GM19193 (cell line): ENCODE measurements around the gene DCLK1.

Experiments
- POLR2A ChIP-seq: IDR thresholded peaks from 4 replicates; pipeline ENCODE4 v1.6.1; 2011; ENCODE audit not compliant: insufficient read depth, insufficient read length; ENCODE audit errors: extremely low read depth

The DCLK1 gene

DNA sequence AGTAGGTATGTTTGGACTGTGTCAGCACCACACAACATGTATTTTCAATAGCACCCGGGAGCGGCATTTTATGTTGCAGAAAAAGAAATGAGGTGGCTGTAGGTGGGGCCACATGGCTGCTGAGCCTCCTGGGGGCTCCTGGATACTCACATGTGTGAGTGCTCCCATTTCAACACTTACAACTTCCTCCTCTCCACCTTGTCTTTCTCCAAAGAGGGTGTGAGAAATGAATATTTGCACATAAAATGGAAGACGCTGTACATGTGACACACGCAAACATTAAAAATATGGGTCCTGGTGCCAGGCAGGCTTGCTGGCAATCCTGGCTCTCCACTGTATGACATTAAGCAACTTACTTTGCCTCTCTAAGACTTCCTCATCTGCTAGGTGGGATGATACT is 222.1 kb downstream of the DCLK1 start:
- TF ChIP-seq POLR2A, result no peak

DNA sequence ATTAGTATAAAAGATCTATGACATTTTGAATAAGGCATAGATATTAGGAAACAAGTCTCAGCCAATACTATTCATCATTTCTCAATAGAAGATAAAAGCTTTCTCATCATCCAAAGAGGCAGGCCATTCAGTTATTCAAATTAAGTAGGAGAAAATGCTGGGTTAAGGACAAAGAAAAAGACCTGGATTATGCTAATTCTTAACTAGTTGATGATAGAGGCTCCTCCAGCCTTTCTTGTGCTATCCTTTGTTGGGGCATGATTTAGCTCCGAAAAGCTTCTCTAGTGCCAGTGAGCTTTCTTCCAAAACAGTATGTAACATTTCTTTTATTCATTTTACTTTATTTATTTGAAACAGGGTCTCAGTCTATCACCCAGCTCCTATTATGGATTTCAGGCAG is 223.0 kb downstream of the DCLK1 start:
- TF ChIP-seq POLR2A, result no peak

DNA sequence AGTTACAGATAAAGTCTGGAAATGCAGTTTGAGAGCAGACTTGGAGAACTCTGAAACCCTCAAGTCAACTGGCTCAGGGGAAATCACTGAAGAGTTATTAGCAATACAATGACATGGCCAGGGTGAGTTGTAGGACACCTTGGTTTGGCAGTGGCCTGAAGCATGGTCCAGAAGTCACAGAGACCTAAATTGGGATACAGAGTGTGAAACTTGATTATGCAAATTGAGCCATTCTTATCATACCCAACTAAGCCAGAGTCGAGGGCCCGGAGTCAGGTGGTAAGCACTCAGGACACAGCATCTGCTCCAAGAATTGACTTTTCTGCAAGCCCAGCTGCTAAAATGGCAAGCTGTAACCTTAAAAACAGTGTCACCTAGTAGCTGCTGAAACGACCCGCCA is 224.5 kb downstream of the DCLK1 start:
- no peak for TF ChIP-seq POLR2A

DNA sequence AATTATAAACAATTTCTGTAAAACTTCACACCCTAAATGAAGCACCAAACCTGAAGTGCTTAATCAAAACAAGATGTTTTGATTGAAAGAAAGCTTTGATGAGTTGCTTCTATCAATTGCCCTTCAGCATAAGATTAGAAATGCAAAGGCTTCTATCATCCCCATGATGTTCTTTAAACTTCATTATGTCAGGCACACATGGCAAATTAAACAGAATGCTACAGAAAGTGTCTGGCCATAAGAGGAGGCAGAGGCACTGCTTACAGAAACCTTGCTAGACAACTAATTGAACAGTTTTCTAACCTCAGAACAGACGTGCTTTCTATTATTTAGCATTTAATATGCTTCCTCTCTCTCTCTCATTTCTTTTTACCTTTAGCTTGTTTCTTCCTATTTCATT is 228.1 kb downstream of the DCLK1 start:
- no peak for TF ChIP-seq POLR2A

DNA sequence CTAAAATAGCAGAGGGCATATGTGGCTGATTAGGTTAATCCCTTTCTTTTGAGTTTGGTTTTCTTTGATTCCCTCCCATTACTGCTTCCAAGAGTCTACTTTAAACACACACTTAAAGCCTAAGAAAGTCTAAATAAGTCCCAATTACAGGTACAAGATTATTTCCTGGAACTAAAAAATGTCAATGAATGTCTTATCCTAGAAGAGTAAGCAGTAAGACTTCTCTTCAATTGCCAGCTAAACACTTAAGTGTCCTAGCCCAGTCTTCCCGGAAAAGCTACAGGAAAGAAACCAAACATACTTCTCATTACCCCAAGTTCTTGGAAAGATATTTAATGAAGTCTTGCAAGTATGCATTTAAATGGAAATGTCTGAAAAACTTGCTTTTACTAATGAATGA is 233.1 kb downstream of the DCLK1 start:
- TF ChIP-seq POLR2A, result no peak

DNA sequence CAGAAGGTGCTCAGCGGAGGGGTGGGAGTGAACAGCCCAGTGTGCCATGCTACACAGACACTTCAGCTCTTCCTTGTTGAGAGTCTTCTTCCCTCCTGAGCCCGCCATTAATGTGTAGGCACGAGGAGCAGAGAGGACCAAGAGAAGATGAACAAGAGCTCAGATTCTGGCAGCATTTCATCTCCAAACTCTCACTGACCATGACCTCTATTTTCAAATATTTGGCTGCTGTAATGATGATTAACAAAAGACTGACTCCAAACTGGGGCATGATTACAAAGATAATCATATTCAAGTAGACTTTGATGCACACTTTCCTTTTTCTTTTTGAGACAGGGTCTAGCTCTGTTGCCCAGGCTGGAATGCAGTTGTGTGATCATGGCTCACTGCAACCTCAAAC is 236.5 kb downstream of the DCLK1 start:
- no peak for TF ChIP-seq POLR2A

DNA sequence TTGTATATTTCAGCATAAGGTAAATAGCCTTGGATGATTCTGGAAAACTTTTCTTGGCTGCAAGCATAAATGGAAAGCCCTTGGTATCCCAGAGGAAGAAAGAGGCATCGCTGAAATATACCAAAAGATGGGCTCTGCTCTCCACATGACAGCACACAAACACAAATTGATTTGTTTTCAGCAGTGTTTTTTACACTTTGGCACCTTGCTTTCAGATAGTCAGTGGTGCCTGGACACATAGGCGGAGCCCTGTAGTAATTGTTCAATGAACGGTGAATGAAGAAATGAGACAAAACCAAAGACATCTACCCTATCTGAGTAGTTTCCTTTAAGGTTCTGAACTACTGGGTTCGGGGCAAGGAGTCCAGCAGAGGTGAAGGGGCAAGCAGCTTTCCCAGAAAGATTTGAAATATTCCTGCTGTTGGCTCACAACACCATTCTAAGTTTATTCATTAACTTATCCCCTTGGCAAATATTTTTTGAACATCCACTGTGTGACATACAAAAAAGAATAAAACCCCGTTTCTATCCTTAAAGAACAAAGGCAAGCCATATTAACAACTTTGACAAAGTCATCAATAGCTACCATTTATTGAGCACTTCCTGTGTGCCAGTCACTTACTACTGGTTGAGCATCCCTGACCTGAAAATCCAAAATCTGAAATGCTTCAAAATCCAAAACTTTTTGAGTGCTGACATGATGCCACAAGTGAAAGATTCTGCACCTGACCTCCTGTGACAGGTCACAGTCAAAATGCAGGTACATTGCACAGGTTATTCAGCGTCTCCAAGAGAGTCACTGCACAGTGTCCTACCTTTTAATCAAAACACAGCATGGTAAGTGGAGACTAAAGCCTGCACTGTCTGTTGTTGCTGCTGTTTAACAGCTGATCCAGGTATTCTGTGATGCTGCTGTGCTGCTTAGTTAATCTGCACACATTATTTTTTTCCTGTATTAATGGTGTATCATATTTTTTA is 238.1 kb downstream of the DCLK1 start:
- no peak for TF ChIP-seq POLR2A

DNA sequence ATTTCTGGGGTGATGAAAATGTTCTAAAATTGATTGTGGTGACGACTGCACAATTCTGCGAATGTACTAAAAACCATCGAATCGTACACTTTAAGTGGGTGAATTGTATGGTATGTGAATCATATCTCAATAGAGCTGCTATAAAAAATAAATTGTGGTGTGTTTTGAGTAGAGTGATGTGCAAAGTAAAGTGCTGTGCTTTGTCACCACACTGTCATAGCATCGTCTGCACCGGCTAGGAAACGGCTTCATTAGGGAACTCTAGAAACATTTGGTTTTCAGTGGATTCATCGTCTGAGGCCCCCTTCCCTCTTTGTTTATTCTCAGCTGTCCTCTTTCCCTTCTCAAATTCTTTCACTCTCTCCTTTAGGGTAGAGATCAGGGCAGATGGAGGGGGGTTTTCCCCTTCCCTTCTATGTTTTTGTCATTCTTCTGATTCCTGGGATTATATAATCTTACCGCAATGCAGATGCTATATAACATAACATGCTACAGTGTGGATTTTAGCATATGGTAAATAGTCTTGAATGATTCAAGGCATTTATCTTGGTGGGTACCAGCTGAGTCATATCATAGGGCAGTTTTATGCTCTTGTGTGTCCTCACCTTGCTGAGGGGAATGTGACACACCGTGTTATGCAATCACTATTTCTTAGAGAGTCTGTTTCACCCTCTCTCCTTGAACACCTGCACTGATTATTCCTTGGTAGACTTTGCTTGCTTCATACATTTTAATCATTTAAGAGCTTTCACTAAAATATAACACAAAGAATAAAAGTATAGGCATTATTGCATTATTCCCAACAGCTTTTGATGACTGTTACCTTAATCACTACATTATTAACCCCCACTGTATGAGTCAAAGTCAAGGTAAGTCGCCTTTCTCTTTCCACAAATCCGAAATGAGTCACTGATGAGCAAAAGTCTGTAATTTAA is 239.4 kb downstream of the DCLK1 start:
- no peak for TF ChIP-seq POLR2A

DNA sequence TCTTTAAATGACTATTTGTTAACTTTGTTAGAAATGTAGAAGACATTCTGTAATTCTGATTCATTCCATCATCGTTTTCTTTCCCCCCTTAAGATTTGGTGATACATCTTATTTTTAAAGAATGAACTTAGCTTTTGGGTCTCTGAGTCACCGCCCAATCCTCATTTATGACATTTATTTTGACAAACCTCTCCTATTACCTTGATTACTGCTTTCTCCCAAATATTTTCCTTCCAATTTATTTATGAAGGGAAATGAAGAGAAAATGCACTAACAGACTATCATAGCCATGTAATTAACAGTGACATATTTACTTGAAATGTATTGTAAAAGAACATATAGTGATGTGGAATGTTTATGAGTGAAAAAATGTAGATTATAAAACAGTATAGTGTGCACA is 241.6 kb downstream of the DCLK1 start:
- no peak for TF ChIP-seq POLR2A

DNA sequence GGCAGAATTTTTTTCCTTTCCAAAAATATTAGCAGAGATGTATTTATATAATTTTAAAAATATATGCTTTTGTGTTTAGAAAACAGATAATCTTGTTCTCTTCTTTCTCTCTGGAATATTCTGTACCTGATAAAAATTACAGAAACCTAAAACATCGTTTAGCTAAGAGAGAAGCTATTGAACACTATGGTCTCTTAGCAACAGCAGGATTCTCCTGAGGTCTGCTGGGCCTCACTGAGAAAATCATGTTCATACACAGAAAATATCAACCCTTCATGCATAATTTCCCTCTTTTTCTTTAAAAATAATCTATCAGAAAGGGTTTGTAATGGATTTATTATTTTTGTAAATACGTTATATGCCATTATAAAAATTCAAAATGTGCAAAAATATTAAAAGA is 242.2 kb downstream of the DCLK1 start:
- TF ChIP-seq POLR2A, result no peak

DNA sequence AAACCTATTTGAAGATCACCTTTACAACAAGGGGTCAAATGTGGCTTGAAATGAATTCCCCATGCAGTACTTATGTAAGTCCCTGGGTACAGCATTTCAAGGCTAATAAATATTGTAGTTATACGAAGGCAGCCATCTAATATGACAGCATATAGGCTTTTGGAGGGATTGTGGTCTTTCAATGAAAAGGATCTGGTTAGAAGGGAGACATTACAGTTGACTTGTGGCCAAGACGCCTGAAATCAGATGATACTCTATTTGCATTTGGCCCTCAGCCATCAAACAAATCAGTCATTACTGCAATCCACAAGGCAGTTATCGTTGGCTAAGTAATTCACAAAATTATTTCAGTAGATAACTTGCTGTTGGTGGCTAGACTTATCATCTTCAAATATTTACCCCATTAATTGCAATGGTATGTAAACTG is 242.7 kb downstream of the DCLK1 start:
- no peak for TF ChIP-seq POLR2A

DNA sequence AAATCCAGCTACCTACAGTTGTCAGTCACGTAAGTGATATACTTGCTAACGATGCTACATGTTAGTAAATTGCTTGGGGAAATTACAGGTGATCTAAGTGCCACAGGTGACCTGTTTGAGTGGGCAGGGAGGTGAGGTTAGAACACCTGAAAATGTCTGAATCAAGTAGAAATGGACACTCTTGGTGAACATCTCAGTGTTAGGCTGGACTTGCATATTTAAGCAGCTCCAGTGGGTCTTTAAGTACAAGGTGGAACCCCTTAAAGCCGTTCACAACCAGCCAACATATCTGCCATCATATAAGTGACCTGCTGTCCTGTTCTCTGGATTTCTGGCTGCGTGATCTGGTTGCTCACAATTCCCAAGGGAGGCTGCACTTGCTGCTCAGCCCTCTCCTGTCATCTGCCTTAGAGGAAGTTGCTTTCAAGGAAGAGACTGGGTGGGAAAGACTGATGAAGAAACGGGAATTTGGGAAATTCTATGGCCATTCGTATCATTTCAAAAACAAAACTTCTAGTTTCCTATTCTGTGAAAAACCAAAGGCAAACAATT is 244.0 kb downstream of the DCLK1 start:
- no peak for TF ChIP-seq POLR2A

DNA sequence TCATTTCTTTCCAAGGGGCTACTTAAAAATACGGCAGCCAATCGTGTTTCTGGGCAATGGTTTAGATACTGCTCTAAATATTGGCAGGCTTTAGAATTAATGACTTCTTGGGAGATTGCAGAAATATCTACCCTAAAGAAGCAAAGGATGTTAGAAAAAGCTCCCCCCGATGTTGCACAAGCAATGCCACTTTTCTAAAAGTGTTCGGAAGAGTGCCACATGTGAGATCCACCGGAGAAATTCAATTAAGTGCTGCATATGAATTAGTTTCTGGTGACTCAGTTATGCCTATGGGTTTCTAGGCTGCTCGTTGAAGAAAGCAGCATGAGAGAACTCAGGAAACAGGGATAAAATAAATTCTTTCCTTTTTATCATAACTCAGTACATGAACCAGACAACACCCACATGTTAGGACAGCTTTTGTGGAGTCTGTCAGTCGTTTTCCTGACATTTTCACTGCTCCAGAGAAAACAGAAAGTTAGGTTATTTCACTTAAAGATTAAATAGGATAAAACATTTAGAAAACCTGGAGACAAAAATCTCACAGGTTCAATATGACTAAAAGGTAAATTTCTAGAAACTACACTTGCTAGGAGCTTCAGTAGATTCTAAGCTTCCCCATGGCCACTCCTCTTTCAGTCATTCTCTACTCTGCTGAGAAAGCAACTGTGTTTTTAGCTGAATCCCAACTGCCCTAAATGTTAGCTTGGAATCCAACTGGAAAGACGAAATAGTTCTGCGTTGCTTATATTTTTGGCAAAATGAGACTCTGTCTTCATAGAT is 244.7 kb downstream of the DCLK1 start:
- TF ChIP-seq POLR2A, result no peak

DNA sequence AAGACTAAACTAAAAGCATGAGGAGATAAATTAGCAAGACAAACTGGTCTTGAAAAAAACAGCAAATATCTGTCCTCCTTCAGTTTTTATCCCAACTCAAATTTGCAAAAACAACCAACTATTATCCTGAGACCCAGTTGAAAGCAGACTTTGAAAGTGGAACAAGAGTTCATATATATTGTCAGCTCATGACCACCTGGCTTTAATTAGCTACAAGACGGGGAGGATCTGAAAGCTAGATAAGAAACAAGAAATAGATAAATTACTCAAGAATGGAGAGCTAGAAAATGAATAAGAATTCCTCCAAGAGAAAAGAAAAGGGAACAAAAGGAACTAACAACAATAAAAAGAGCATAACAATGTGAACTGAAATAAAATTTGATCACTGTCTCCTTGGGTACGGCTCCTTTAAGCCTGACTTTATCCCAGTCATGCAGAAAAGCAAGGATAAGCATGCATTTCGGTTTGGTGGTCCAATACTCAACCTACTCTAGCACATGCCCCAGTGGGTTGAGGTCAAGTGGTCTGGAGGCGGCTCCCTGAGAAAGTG is 246.9 kb downstream of the DCLK1 start:
- no peak for TF ChIP-seq POLR2A
